Suppressor macrophage treated with lipopolysaccharide for 4 hours (primary cell): ENCODE measurements around the gene ZDHHC15.
"Not testable (repeated sequence)": the region's sequence is repeated elsewhere in the genome, so short reads cannot be mapped to it uniquely, and the experiment has no call there.

ENCODE experiments used
- DNase-seq: peaks from one replicate; pipeline ENCODE4 v3.0.0-alpha.2; 2020

ZDHHC15 gene

GRCh38 chrX:75522565-75523431 is at the start of gene ZDHHC15:
Gene ZDHHC15 (minus strand): TSS chrX:75523037. CDS start chrX:75523024, 13 bp downstream.
- DNase-seq: peak; percentile 12

GRCh38 chrX:75560544-75560943 is 37.7 kb upstream of the ZDHHC15 start:
- not testable (repeated sequence) for DNase-seq

DNA sequence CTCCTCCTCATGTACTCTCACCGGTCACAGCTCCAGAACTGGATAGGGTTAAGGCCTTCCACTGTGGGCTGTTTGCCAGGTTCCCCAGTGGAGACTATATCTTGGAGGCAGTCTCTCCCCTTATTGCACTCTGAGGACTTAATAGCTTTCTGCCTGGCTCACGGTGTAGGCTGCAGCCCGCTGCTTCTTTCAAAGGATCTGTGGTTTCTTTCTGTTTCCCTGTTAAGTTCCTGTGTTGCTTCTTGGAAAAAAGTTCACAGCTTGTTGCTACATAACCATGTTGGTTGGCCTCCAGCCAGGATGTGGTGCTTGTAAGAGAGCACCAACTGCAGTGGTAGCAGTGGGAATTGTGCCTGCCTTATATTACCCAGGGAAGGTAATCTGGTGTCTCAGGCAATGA is 24.9 kb upstream of the ZDHHC15 start:
- DNase-seq: peak; percentile 0

DNA sequence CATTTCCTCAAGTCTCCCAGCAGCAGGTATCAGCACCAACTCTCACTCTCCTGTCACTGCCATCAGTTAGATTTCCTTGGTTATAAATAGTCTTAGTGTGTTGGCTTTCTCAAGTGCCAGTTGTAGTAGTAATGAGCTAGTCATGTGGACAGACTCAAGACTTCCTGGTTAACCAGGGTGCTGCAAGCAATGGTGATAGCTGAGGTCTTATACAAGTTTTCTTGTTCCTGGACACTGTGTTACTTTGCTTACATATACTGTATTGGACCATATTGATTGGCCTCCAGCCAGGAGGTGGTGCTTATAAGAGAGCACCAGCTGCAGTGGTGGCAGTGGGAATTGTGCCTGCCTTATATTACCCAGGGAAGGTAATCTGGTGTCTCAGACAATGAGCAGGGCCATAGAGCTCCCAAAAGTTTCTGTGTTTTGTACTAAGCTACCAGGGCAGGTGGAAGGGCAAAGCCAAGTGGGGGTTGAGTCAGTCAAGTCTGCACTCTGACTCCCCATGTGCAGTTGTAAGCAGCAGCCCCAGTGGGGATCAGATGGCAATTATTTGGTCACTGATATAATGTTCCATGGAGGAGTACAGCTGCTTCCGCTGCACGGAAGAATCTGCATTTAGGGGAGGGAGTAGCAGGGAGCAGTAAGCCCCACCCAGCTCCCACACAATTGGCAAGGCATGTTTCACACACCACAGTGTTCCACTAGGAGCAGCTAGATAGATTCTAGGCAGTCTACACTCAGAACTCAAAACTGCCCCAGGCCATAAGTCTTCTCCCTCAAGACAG is 24.1 kb upstream of the ZDHHC15 start:
- no peak for DNase-seq

- no peak for DNase-seq
Measured at GRCh38 chrX:75544786-75545185, 21.9 kb upstream of the ZDHHC15 start.

GRCh38 chrX:75483933-75484332 is 38.9 kb downstream of the ZDHHC15 start:
- DNase-seq: no peak

GRCh38 chrX:75461780-75462179 is 61.1 kb downstream of the ZDHHC15 start:
- not testable (repeated sequence) for DNase-seq

GRCh38 chrX:75421688-75422230 is 101.1 kb downstream of the ZDHHC15 start:
- no peak for DNase-seq

DNA sequence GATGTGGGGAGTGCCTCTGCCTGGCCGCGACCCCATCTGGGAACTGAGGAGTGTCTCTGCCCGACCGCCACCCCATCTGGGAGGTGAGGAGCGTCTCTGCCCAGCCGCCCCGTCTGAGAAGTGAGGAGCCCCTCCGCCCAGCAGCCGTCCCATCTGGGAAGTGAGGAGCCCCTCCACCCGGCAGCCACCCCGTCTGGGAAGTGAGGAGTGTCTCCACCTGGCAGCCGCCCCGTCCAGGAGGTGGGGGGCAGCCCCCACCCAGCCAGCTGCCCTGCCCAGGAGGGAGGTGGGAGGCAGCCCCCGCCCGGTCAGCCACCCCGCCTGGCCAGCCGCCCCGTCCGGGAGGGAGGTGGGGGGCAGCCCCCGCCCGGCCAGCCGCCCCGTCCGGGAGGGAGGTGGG is 115.7 kb downstream of the ZDHHC15 start:
- DNase-seq: not testable (repeated sequence)

DNA sequence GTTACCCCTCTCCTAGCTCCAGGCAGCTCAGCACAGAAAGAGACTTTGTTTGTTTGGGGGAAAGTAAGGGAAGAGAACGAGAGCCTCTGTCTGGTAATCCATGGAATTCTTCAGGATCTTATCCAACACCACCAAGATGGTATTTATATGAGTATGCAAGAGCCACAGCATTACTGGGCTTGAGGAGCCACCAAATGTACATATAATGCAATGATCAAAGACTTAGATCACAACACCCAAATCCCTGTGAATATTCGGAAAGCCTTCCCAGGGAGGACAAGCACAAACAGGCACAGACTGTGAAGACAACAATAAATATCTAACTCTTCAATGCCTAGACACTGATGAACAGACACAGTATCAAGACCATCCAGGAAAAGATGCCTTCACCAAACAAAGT is 132.4 kb downstream of the ZDHHC15 start:
- no peak for DNase-seq

DNA sequence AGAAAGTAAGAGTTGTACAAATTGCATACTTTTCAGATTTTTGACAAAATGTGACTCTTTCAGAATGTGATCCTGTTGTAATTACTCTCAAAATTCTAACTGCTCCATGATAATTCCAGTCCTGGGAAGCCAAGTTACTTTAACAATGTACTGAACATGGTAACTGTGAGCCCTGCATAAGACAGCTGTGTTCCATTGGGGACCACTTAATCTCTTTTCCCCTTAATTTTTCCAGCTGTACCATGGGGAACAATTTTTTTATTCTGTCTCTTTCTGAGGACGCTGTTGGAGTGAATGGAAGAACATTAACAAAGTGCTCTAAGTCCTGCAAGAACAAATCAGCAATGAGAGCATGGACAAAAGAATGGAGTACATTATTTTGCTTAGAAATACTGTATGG is 153.1 kb downstream of the ZDHHC15 start:
- DNase-seq: no peak

GRCh38 chrX:75366861-75367260 is 156.0 kb downstream of the ZDHHC15 start:
- DNase-seq: no peak

GRCh38 chrX:75365243-75365975 is 157.4 kb downstream of the ZDHHC15 start:
- DNase-seq: no peak

- DNase-seq: no peak
Measured at GRCh38 chrX:75361788-75362187, 161.0 kb downstream of the ZDHHC15 start.

- not testable (repeated sequence) for DNase-seq
Measured at GRCh38 chrX:75348601-75349000, 174.2 kb downstream of the ZDHHC15 start.

DNA sequence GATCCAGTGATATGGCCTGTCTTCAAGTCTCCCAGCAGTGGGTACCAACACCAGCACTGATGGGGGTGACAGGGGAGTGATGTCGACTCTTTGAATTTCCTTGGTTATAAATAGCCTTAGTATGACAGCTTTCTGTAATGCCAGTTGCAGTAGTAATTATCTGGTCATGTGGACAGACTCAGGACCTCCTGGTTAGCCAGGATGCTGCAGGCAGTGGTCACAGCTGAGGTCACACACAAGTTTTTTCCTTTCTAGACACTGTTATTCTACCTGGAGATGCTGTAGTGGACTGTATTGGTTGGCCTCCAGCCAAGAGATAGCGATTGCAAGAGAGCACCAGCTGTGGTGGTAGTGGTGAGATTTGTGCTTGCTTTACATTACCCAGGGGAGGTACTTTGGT is 185.3 kb downstream of the ZDHHC15 start:
- no peak for DNase-seq

GRCh38 chrX:75335127-75335458 is 187.7 kb downstream of the ZDHHC15 start:
- DNase-seq: no peak

DNA sequence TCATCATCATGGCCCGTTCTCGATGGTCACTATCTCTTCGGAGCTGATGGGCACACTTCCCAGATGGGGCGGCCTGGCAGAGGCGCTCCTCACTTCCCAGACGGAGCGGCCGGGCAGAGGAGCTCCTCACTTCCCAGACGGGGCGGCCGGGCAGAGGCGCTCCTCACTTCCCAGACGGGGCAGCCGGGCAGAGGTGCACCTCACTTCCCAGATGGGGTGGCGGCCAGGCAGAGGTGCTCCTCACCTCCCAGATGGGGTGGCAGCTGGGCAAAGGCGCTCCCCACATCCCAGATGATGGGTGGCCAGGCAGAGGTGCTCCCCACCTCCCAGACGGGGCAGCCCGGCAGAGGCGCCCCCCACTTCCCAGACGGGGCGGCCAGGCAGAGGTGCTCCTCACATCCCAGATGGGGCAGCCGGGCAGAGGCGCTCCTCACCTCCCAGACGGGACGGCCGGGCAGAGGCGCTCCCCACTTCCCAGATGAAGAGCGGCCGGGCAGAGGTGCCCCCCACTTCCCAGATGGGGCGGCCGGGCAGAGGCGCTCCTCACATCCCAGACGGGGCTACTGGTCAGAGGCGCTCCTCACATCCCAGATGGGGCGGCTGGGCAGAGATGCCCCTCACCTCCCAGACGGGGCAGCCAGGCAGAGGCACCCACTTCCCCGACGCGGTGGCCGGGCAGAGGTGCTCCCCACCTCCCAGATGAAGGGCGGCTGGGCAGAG is 188.3 kb downstream of the ZDHHC15 start:
- not testable (repeated sequence) for DNase-seq

GRCh38 chrX:75327607-75328006 is 195.2 kb downstream of the ZDHHC15 start:
- DNase-seq: no peak
